GM12878 (cell line): ENCODE results near the gene ZNF678. TPM values are rescaled to one million over a fixed set of nuclear protein-coding genes. Genes with fewer than 3 reads are reported as not detected.

Source experiments
- ATAC-seq: fragments of 200-7000 bp; cut with Tn5 transposase; 3 replicates; pipeline ENCODE4 v1.9.1; 2020; ENCODE audit warnings: mild to moderate bottlenecking, moderate library complexity
- BruUV-seq: library from RNA; stranded (reverse); fragments of 400-500 nt; replicated peaks from 2 replicates; lab custom pipeline; 2021; lab: Mats Ljungman, UMichigan
- CTCF ChIA-PET: fragments of 300-600 bp; sonication (Branson Sonifier 250); formaldehyde crosslinking; extraction: SDS; loops from one replicate; lab custom pipeline; 2021; ENCODE audit warnings: inconsistent platforms; lab: Yijun Ruan, JAX
- POLR2A ChIA-PET: fragments of 350-600 bp; formaldehyde crosslinking; extraction: SDS; loops from one replicate; lab custom pipeline; 2021; ENCODE audit warnings: inconsistent platforms; lab: Charles Lee
- RAD21 ChIA-PET: fragments of 300-600 bp; sonication (Branson Sonifier 250); formaldehyde crosslinking; loops from one replicate; lab custom pipeline; 2023; ENCODE audit warnings: antibody characterized with exemption; ENCODE audit not compliant: unreplicated experiment; lab: Charles Lee
- SMC1A ChIA-PET: fragments of 300-600 bp; sonication (Branson Sonifier 250); formaldehyde crosslinking; loops from one replicate; lab custom pipeline; 2023; ENCODE audit not compliant: unreplicated experiment, uncharacterized antibody; lab: Charles Lee
- DNase-seq: peaks from one replicate; pipeline ENCODE4 v3.0.0-alpha.2; 2011; ENCODE audit warnings: low read depth, low spot score
- FAIRE-seq: peaks from 3 replicates; lab custom pipeline; 2011; peaks lifted over from hg19 to GRCh38; lab: Jason Lieb, UNC
- H2AFZ ChIP-seq: 2 replicates; pipeline ENCODE4 v1.6.0; 2011; ENCODE audit warnings: low read depth, low read length, control low read depth; ENCODE audit not compliant: control insufficient read depth
- H3K27ac ChIP-seq: 2 replicates; pipeline ENCODE4 v1.5.1; 2011; ENCODE audit warnings: control low read depth; ENCODE audit not compliant: control insufficient read depth, insufficient read depth
- H3K27me3 ChIP-seq, 2 experiments: replicated peaks in 1 of 2; 2 replicates each; pipeline versions ENCODE4 v1.6.0 to v1.6.1; 2011; ENCODE audit warnings: low read length in 1 of 2; ENCODE audit not compliant: control insufficient read depth in 2 of 2, insufficient read depth in 2 of 2
- H3K36me3 ChIP-seq, 2 experiments: 2 replicates each; pipeline ENCODE4 v1.5.1; 2011; ENCODE audit warnings: low read length in 1 of 2; ENCODE audit not compliant: control insufficient read depth in 2 of 2, insufficient read depth in 2 of 2
- H3K4me1 ChIP-seq: 2 replicates; pipeline ENCODE4 v1.6.1; 2011; ENCODE audit warnings: mild to moderate bottlenecking, low read length, moderate library complexity, mixed read lengths; ENCODE audit not compliant: control insufficient read depth, insufficient read depth
- H3K4me2 ChIP-seq: 2 replicates; pipeline ENCODE4 v1.6.0; 2011; ENCODE audit warnings: control low read depth; ENCODE audit not compliant: control insufficient read depth, insufficient read depth
- H3K4me3 ChIP-seq: fragments of 200-600 bp; sonication (generic); 2 replicates; pipeline ENCODE4 v1.5.1; 2016
- H3K79me2 ChIP-seq: 2 replicates; pipeline ENCODE4 v1.6.0; 2011; ENCODE audit warnings: low read length; ENCODE audit not compliant: control insufficient read depth, insufficient read depth
- H3K9ac ChIP-seq: 2 replicates; pipeline ENCODE4 v1.8.0; 2011; ENCODE audit warnings: low read length, control low read depth, mixed read lengths; ENCODE audit not compliant: control insufficient read depth, insufficient read depth
- H3K9me3 ChIP-seq: replicated peaks from 3 replicates; pipeline ENCODE4 v1.5.1; 2011; ENCODE audit warnings: mild to moderate bottlenecking, low read length; ENCODE audit not compliant: control insufficient read depth, insufficient read depth
- H4K20me1 ChIP-seq: 2 replicates; pipeline ENCODE4 v1.6.0; 2011; ENCODE audit not compliant: control insufficient read depth, insufficient read depth
- BACH1 ChIP-seq: fragments of 450-650 bp; IDR thresholded peaks from 2 replicates; pipeline ENCODE4 v1.6.1; 2017; ENCODE audit warnings: mild to moderate bottlenecking, borderline replicate concordance
- EED ChIP-seq: sonication (generic); IDR thresholded peaks from 2 replicates; pipeline ENCODE4 v1.6.1; 2016; ENCODE audit warnings: antibody characterized with exemption, low read depth
- ESRRA ChIP-seq: IDR thresholded peaks from 2 replicates; pipeline ENCODE4 v1.6.1; 2012; ENCODE audit warnings: mild to moderate bottlenecking, low read length, improper control_type of control experiment
- IKZF1 ChIP-seq: fragments of 450-650 bp; conservative IDR thresholded peaks from 2 replicates; pipeline ENCODE4 v1.6.1; 2017; ENCODE audit warnings: antibody characterized with exemption, mild to moderate bottlenecking
- MEF2B ChIP-seq: fragments of 450-650 bp; IDR thresholded peaks from 2 replicates; pipeline ENCODE4 v1.6.1; 2018; ENCODE audit warnings: mild to moderate bottlenecking, moderate library complexity; ENCODE audit not compliant: partially characterized antibody, poor library complexity, severe bottlenecking
- SMARCA5 ChIP-seq: fragments of 450-650 bp; IDR thresholded peaks from 2 replicates; pipeline ENCODE4 v1.6.1; 2017; ENCODE audit warnings: mild to moderate bottlenecking
- SMC3 ChIP-seq: IDR thresholded peaks from 2 replicates; pipeline ENCODE4 v1.6.1; 2011; ENCODE audit warnings: low read length, improper control_type of control experiment, borderline replicate concordance
- SP1 ChIP-seq: IDR thresholded peaks from one replicate; pipeline ENCODE4 v1.6.1; 2011; ENCODE audit warnings: low read depth, low read length
- TCF7 ChIP-seq: IDR thresholded peaks from 2 replicates; pipeline ENCODE4 v1.6.1; 2014; ENCODE audit warnings: antibody characterized with exemption, borderline replicate concordance
- ZSCAN29 ChIP-seq: fragments of 450-650 bp; IDR thresholded peaks from 2 replicates; pipeline ENCODE4 v1.6.1; 2017; ENCODE audit warnings: mild to moderate bottlenecking, moderate library complexity
- WGBS: methylation state at CpG from one replicate; pipeline ENCODE4 v1.1.6; 2016; ENCODE audit warnings: low lambda C conversion rate; ENCODE audit not compliant: insufficient replicate concordance, insufficient coverage; ENCODE audit errors: missing lambda C conversion rate; 5-methylcytosine and 5-hydroxymethylcytosine counted together
- in situ Hi-C: fragments of 300-500 bp; cut with MboI; formaldehyde crosslinking; loops from 9 replicates; pipeline ENCODE4 v1.14.3; 2018; ENCODE audit warnings: mixed read lengths
- intact Hi-C: fragments of 100-400 bp; cut with micrococcal nuclease; formaldehyde crosslinking; loops from one replicate; pipeline ENCODE4 v1.14.2; 2022; ENCODE audit not compliant: unreplicated experiment
- polyA plus RNA-seq, 11 experiments: library from polyadenylated mRNA; depleted of rRNA in 4 of 11; unstranded in 6 of 11; stranded (reverse) in 5 of 11; fragments of >200 nt; fragmentation: Nextera tagmentation in 4 of 11; fragmentation: Illumina TruSeq in 1 of 11; extraction: Ambion mirVana in 4 of 11; extraction: Trizol in 1 of 11; gene quantifications; 1 replicate in 1 of 11; 2 replicates in 10 of 11; pipeline versions ENCODE4 v1.2.1 to v1.2.3, GENCODE V29; 2011 to 2016; ENCODE audit warnings: inconsistent platforms in 2 of 11, missing spikeins in 2 of 11, low read depth in 1 of 11
- total RNA-seq, 4 experiments: library from RNA; depleted of rRNA in 3 of 4; stranded (reverse); fragments of >200 nt in 3 of 4; fragmentation: Illumina TruSeq in 1 of 4; extraction: Trizol in 1 of 4; gene quantifications; 2 replicates each; pipeline versions ENCODE4 v1.2.1 to v1.2.3, GENCODE V29; 2013 to 2021
- TF ChIP-seq, protein P1 (sequence below): fragments of 150-350 bp; IDR thresholded peaks from 2 replicates; pipeline ENCODE4 v1.6.1; 2014; ENCODE audit warnings: mild to moderate bottlenecking, low read depth, low read length
- TF ChIP-seq, protein P2 (sequence below): fragments of 450-650 bp; IDR thresholded peaks from 2 replicates; pipeline ENCODE4 v1.6.1; 2014; ENCODE audit warnings: mild to moderate bottlenecking
- TF ChIP-seq, protein P3 (sequence below): fragments of 450-650 bp; IDR thresholded peaks from 2 replicates; pipeline ENCODE4 v1.6.1; 2017; ENCODE audit warnings: mild to moderate bottlenecking, moderate library complexity

The ZNF678 gene
- total and polyA plus RNA-seq, 10 of the 15 experiments (the other 5 are each of a cell fraction or from before 2014, with no cell fraction given), result 1.4 to 10.4 (median 3.5) TPM

DNA sequence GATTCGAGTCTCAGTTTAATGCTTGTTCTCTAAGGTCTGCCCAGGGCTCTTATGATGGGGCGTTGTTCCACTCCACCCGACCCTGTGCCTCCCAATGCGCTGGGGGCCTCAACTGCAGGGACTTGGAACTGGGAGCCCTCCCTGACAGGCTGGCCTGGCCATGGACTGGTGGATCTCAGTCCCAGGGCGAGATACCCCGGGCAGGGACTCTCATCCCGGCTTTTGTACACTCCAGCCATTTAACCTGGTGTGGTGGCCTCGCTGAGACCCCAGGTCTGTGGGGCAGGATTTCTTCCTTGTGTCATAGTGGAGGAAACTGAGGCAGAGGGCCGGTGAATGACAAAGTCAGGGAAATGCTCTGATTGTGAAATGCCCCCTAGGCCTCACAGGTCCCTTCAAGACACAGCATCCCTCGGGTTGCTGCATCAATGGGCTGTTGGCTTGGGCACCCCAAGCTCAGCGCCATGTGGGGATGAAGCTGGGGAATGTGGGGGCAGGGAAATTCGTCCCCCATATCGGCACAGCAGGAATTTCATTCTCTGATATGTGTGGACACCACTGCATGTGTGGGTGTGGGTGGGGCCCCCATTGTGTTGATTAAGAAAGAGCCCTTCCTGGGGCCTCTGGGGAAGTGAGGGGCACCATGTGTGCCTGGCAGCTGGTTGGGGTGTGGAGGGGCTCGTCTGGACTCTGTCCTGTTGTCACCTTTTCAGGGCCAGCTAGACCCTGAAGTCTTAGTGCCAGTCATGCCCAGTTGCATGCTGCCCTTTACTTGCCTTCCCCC lies 19.9 kb upstream of the ZNF678 start:
- Histone ChIP-seq H3K4me1 (peaks cover 3% of the 10 kb centered on the region; the same call in 1 of the 2 replicates), H2AFZ (no peak overlapping the region; the same call in 1 of the 2 replicates), H3K27me3 (no peaks in the 10 kb centered on the region), H4K20me1 (no peaks in the 10 kb centered on the region), H3K9ac (no peak overlapping the region; the same call in 1 of the 2 replicates), H3K27ac (no peak overlapping the region), H3K79me2 (no peaks in the 10 kb centered on the region), H3K4me3 (no peak overlapping the region), H3K36me3 (no peaks in the 10 kb centered on the region), H3K9me3 (no peaks in the 10 kb centered on the region; the same call in 2 of the 3 replicates), H3K4me2 (peak overlapping the region; percentile 87; the same call in 1 of the 2 replicates)
- in situ Hi-C loops, result no loop called here
- 65% methylated on average over 14 of the region's 14 CpGs for WGBS
- no peak for DNase-seq
- ChIA-PET RAD21 (interaction anchor here (0.7 kb wide), 1 partner anchor 19 kb away, joined by 5 read pairs; the partner anchor contains the start of gene ZNF678), CTCF (interaction anchor here (0.6 to 3.6 kb wide), 11 partner anchors 11 to 910 kb away, joined by 3 to 21 read pairs (median 4); partner anchors contain the start of gene ZNF678), SMC1A (interaction anchor here (1.7 kb wide), 1 partner anchor 19 kb away, joined by 6 read pairs; the partner anchor contains the start of gene ZNF678), POLR2A (no interaction called here)
- no peak for ATAC-seq
- FAIRE-seq, result no peak
- no TSS peak for BruUV-seq
- intact Hi-C loops, result loop anchor here (10.0 kb wide), 1 partner anchor 401 kb away; the partner anchor contains the start of gene WNT9A
- TF ChIP-seq SP1, result no peak
- TF ChIP-seq, protein P1, sequence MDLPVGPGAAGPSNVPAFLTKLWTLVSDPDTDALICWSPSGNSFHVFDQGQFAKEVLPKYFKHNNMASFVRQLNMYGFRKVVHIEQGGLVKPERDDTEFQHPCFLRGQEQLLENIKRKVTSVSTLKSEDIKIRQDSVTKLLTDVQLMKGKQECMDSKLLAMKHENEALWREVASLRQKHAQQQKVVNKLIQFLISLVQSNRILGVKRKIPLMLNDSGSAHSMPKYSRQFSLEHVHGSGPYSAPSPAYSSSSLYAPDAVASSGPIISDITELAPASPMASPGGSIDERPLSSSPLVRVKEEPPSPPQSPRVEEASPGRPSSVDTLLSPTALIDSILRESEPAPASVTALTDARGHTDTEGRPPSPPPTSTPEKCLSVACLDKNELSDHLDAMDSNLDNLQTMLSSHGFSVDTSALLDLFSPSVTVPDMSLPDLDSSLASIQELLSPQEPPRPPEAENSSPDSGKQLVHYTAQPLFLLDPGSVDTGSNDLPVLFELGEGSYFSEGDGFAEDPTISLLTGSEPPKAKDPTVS, result no peak
- TF ChIP-seq BACH1, result no peak
- TF ChIP-seq ESRRA, result no peak
- TF ChIP-seq SMARCA5, result no peak
- TF ChIP-seq TCF7, result no peak
- TF ChIP-seq EED, result no peak
- no peak for TF ChIP-seq ZSCAN29
- no peak for TF ChIP-seq MEF2B
- no peak for TF ChIP-seq IKZF1
- TF ChIP-seq, protein P2, sequence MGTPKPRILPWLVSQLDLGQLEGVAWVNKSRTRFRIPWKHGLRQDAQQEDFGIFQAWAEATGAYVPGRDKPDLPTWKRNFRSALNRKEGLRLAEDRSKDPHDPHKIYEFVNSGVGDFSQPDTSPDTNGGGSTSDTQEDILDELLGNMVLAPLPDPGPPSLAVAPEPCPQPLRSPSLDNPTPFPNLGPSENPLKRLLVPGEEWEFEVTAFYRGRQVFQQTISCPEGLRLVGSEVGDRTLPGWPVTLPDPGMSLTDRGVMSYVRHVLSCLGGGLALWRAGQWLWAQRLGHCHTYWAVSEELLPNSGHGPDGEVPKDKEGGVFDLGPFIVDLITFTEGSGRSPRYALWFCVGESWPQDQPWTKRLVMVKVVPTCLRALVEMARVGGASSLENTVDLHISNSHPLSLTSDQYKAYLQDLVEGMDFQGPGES, result no peak
- no peak for TF ChIP-seq SMC3
- TF ChIP-seq, protein P3, sequence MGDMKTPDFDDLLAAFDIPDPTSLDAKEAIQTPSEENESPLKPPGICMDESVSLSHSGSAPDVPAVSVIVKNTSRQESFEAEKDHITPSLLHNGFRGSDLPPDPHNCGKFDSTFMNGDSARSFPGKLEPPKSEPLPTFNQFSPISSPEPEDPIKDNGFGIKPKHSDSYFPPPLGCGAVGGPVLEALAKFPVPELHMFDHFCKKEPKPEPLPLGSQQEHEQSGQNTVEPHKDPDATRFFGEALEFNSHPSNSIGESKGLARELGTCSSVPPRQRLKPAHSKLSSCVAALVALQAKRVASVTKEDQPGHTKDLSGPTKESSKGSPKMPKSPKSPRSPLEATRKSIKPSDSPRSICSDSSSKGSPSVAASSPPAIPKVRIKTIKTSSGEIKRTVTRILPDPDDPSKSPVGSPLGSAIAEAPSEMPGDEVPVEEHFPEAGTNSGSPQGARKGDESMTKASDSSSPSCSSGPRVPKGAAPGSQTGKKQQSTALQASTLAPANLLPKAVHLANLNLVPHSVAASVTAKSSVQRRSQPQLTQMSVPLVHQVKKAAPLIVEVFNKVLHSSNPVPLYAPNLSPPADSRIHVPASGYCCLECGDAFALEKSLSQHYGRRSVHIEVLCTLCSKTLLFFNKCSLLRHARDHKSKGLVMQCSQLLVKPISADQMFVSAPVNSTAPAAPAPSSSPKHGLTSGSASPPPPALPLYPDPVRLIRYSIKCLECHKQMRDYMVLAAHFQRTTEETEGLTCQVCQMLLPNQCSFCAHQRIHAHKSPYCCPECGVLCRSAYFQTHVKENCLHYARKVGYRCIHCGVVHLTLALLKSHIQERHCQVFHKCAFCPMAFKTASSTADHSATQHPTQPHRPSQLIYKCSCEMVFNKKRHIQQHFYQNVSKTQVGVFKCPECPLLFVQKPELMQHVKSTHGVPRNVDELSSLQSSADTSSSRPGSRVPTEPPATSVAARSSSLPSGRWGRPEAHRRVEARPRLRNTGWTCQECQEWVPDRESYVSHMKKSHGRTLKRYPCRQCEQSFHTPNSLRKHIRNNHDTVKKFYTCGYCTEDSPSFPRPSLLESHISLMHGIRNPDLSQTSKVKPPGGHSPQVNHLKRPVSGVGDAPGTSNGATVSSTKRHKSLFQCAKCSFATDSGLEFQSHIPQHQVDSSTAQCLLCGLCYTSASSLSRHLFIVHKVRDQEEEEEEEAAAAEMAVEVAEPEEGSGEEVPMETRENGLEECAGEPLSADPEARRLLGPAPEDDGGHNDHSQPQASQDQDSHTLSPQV, result no peak
